ENCODE data around the gene ERC2.

The ERC2 gene

GRCh38 chr3:55735976-55736375 lies 732.3 kb downstream of the ERC2 start:
- peak; percentile 58 for DNase-seq (ENCODE audit: low read depth)
- H3K4me3 ChIP-seq (ENCODE audit: control insufficient read depth, low read depth, low read length) = no peak overlapping the region

DNA sequence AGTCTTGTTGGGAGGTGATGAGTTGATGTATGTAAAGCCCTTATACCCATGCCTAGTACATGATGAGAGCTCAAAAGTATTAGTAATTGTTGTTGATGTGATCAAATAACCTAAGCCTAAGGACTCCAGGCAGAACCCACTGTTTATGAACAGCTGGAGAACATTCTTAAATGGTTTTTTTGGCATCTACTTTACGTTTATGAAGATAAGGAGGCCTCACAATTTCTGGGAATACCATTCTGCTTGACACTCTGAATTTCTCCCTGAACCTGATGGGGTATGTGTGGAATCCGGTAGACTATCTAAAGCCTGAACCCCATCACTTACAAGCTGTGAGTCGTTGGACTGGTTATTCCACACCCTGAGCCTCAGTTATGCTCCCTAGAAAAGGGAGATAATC lies 736.5 kb downstream of the ERC2 start:
- TF ChIP-seq, protein P1, sequence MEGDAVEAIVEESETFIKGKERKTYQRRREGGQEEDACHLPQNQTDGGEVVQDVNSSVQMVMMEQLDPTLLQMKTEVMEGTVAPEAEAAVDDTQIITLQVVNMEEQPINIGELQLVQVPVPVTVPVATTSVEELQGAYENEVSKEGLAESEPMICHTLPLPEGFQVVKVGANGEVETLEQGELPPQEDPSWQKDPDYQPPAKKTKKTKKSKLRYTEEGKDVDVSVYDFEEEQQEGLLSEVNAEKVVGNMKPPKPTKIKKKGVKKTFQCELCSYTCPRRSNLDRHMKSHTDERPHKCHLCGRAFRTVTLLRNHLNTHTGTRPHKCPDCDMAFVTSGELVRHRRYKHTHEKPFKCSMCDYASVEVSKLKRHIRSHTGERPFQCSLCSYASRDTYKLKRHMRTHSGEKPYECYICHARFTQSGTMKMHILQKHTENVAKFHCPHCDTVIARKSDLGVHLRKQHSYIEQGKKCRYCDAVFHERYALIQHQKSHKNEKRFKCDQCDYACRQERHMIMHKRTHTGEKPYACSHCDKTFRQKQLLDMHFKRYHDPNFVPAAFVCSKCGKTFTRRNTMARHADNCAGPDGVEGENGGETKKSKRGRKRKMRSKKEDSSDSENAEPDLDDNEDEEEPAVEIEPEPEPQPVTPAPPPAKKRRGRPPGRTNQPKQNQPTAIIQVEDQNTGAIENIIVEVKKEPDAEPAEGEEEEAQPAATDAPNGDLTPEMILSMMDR (IDR thresholded peaks at IDR 0.05; ENCODE audit: control insufficient read depth, insufficient read depth, low read depth, low read length, missing control alignments) = no peak
- no peak overlapping the region for H3K4me3 ChIP-seq (ENCODE audit: control insufficient read depth, low read depth, low read length)
- DNase-seq (ENCODE audit: low read depth) = no peak

More at GRCh38 chr3:55735976-55736375, 732.3 kb downstream of the ERC2 start:
- TF ChIP-seq, protein P1 (IDR thresholded peaks at IDR 0.05; ENCODE audit: control insufficient read depth, insufficient read depth, low read depth, low read length, missing control alignments) = no peak

DNA sequence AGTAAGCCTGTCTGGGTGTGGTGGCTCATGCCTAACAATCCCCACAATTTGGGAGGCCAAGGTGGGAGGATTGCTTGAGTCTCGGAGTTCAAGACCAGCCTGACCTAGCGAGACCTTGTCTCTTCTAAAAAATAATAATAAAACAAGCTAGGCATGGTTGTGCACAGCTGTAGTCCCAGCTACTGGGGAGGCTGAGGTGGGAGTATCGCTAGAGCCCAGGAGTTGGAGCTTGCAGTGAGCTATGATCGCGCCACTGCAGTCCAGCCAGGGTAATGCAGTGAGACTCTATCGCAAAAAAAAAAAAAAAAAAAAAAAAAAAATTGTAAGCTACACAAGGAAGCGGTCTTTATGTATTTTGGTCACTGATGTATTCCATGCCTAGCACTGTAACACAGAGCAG lies 738.7 kb downstream of the ERC2 start:
- no peak for DNase-seq (ENCODE audit: low read depth)
- TF ChIP-seq, protein P1 (IDR thresholded peaks at IDR 0.05; ENCODE audit: control insufficient read depth, insufficient read depth, low read depth, low read length, missing control alignments) = no peak
- H3K4me3 ChIP-seq (ENCODE audit: control insufficient read depth, low read depth, low read length) = no peak overlapping the region

DNA sequence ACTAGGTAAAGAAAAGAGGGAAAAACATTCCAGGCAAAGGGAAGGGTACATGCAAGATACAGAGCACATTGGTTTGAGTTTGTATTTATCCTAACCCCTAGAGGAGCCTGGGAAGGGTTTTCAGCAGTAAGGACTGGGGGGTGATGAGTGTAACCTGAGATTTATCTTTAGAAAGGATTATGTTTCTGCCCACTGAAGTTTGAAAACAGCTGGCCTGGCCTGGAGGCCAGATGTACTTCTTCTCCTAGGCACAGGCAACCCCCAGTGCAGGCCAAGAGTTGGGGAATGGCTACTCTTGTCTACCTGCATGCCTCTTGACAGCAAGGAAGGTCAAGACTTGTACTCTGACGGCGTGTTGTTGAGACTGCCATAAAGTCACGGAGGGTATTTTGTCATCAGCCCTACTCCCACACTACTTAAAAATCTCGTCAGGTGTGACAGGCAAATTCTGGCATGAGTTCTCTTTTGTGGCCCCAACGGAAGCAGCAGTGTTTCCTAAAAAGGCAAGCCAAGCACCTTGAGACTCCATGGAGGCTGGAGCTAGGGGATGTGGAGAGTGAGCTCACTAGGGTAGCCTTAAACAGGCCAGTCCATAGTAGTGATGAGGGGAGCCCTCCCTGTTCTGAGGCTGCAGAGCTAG lies 739.7 kb downstream of the ERC2 start:
- DNase-seq (ENCODE audit: low read depth) = no peak
- H3K4me3 ChIP-seq (ENCODE audit: control insufficient read depth, low read depth, low read length) = no peak overlapping the region
- TF ChIP-seq, protein P1 (IDR thresholded peaks at IDR 0.05; ENCODE audit: control insufficient read depth, insufficient read depth, low read depth, low read length, missing control alignments) = no peak

GRCh38 chr3:55726501-55726775 lies 741.8 kb downstream of the ERC2 start:
- TF ChIP-seq, protein P1 (IDR thresholded peaks at IDR 0.05; ENCODE audit: control insufficient read depth, insufficient read depth, low read depth, low read length, missing control alignments) = no peak
- H3K4me3 ChIP-seq (ENCODE audit: control insufficient read depth, low read depth, low read length) = no peak overlapping the region
- DNase-seq (ENCODE audit: low read depth) = no peak

DNA sequence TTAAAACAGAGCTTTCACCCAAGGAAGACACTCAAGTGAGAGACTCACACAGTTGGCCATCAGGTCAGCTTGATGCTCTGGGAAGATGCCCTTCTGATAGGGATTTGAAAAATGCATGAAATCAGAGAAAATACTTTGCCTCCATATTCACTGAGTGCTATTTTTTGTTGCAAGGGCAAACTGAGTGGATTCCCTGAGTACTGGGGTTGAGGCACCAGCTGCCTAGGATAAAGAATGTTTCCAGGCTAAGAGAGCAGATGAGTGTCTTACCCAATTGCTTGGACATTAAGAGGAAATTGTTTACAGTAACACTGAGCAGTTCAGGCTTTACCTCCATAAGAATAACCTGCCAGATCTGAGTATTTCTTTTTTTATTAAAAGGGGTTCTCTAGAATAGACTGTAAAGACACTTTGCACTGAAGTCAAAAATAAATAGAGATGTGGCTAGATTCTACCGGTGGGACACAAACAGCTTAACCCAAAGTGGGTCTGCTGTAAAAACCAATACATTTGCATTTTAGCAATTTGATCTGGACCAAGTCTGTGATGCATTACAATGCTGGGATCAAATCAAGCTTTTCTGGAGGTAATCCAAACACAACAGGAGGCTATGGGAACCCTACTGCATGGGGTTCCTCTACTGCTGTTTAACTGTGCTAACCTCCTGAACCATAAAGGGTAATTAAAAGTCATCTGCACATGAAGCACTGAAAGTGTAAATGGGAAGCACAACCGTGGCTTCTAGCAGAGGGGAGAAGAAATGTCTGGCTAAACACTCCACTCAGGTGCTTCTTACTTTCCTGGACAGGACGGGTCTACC lies 742.4 kb downstream of the ERC2 start:
- H3K4me3 ChIP-seq (ENCODE audit: control insufficient read depth, low read depth, low read length) = no peak overlapping the region
- DNase-seq (ENCODE audit: low read depth) = no peak
- TF ChIP-seq, protein P1 (IDR thresholded peaks at IDR 0.05; ENCODE audit: control insufficient read depth, insufficient read depth, low read depth, low read length, missing control alignments) = no peak

Measured in AG09309 (cell line).